Choroid plexus epithelial cell (primary cell): ENCODE data around the gene MRPS26.
"Not testable (repeated sequence)": the region's sequence is repeated elsewhere in the genome, so short reads cannot be mapped to it uniquely, and the experiment has no call there.

Source experiments
- DNase-seq: peaks from one replicate; pipeline ENCODE4 v3.0.0-alpha.2; 2010; ENCODE audit warnings: low read depth
- H3K4me3 ChIP-seq: 2 replicates; pipeline ENCODE4 v1.5.1; 2011; ENCODE audit warnings: low read depth, mild to moderate bottlenecking, control low read depth, low read length, moderate library complexity
- CTCF ChIP-seq: conservative IDR thresholded peaks from 2 replicates; pipeline ENCODE4 v1.5.1; 2011; ENCODE audit warnings: low read depth, mild to moderate bottlenecking, control low read depth, inconsistent platforms, low read length, moderate library complexity

The MRPS26 gene

GRCh38 chr20:3051385-3052019 is 5.7 kb downstream of the MRPS26 start:
- no peak for TF ChIP-seq CTCF
- H3K4me3 ChIP-seq = no peak overlapping the region
- DNase-seq = no peak

GRCh38 chr20:3059489-3059888 is 13.6 kb downstream of the MRPS26 start:
- no peak overlapping the region for H3K4me3 ChIP-seq
- TF ChIP-seq CTCF = no peak
- DNase-seq = no peak

- H3K4me3 ChIP-seq, DNase-seq: not testable (repeated sequence)
Measured at GRCh38 chr20:3064119-3064518, 18.3 kb downstream of the MRPS26 start.

GRCh38 chr20:3067139-3068014 is 21.5 kb downstream of the MRPS26 start:
- no peak overlapping the region for H3K4me3 ChIP-seq
- DNase-seq = no peak
- TF ChIP-seq CTCF = no peak

GRCh38 chr20:3068075-3068474 is 22.2 kb downstream of the MRPS26 start:
- H3K4me3 ChIP-seq = no peak overlapping the region
- TF ChIP-seq CTCF = no peak
- no peak for DNase-seq

GRCh38 chr20:3068986-3069900 is 23.4 kb downstream of the MRPS26 start:
- DNase-seq = no peak

More at GRCh38 chr20:3068986-3069900, 23.4 kb downstream of the MRPS26 start:
- H3K4me3 ChIP-seq = no peak overlapping the region
- no peak for TF ChIP-seq CTCF
